Endothelial cell of umbilical vein (primary cell): Measurements from ENCODE around the gene SCLT1. TPM values are rescaled to one million over a fixed set of nuclear protein-coding genes. Genes with fewer than 3 reads are reported as not detected.

Experiments
- BruUV-seq: library from RNA; stranded (reverse); fragments of 400-500 nt; replicated peaks from 2 replicates; lab custom pipeline; 2021; lab: Mats Ljungman, UMichigan
- CTCF ChIA-PET: fragments of 300-600, 350-600 bp; sonication (Branson Sonifier 250); formaldehyde crosslinking; loops from one replicate; lab custom pipeline; 2021; ENCODE audit warnings: antibody characterized with exemption, inconsistent platforms; lab: Charles Lee
- POLR2A ChIA-PET: fragments of 300-600, 350-600 bp; sonication (Branson Sonifier 250); formaldehyde crosslinking; loops from one replicate; lab custom pipeline; 2021; ENCODE audit warnings: antibody characterized with exemption, inconsistent platforms; lab: Charles Lee
- DNase-seq: peaks from one replicate; pipeline ENCODE4 v3.0.0-alpha.2; 2011; ENCODE audit warnings: low read depth, low spot score
- FAIRE-seq: peaks from 2 replicates; lab custom pipeline; 2011; peaks lifted over from hg19 to GRCh38; lab: Jason Lieb, UNC
- H2AFZ ChIP-seq: 2 replicates; pipeline ENCODE4 v1.6.0; 2012; ENCODE audit warnings: low read depth, low read length, control low read depth, inconsistent platforms
- H3K27ac ChIP-seq: 2 replicates; pipeline ENCODE4 v1.5.1; 2011; ENCODE audit warnings: low read depth, mild to moderate bottlenecking, control low read depth, low read length, moderate library complexity; ENCODE audit not compliant: insufficient read depth
- H3K27me3 ChIP-seq, 2 experiments: 2 replicates each; pipeline versions ENCODE4 v1.6.0 to v1.6.1; 2011; ENCODE audit warnings: low read length in 2 of 2, mixed read lengths in 1 of 2; ENCODE audit not compliant: control insufficient read depth in 2 of 2, insufficient read depth in 2 of 2
- H3K36me3 ChIP-seq, 2 experiments: 2 replicates in 1 of 2; 3 replicates in 1 of 2; pipeline ENCODE4 v1.5.1; 2011; ENCODE audit warnings: low read length in 2 of 2, mild to moderate bottlenecking in 1 of 2, moderate library complexity in 1 of 2; ENCODE audit not compliant: control insufficient read depth in 2 of 2, insufficient read depth in 2 of 2; ENCODE audit errors: extremely low read depth in 1 of 2
- H3K4me1 ChIP-seq: 3 replicates; pipeline ENCODE4 v1.5.1; 2011; ENCODE audit warnings: mild to moderate bottlenecking, low read length; ENCODE audit not compliant: control insufficient read depth, insufficient read depth; ENCODE audit errors: extremely low read depth
- H3K4me2 ChIP-seq: 2 replicates; pipeline ENCODE4 v1.6.1; 2011; ENCODE audit warnings: low read length, control low read depth, mixed read lengths; ENCODE audit not compliant: insufficient read depth
- H3K4me3 ChIP-seq, 3 experiments: fragments of 200-600 bp in 1 of 3; sonication (generic), shearing (Covaris generic) in 1 of 3; replicated peaks in 1 of 3; 2 replicates each; pipeline ENCODE4 v1.5.1; 2011 to 2016; ENCODE audit warnings: control low read depth in 3 of 3, low read length in 3 of 3, mild to moderate bottlenecking in 2 of 3, inconsistent platforms in 1 of 3, low read depth in 1 of 3, moderate library complexity in 1 of 3; ENCODE audit not compliant: insufficient read depth in 1 of 3
- H3K79me2 ChIP-seq: 2 replicates; pipeline ENCODE4 v1.6.0; 2012; ENCODE audit warnings: low read length, inconsistent platforms; ENCODE audit not compliant: control insufficient read depth, insufficient read depth
- H3K9ac ChIP-seq: replicated peaks from 2 replicates; pipeline ENCODE3; 2011; ENCODE audit warnings: low read length, control low read depth; ENCODE audit not compliant: insufficient read depth; ENCODE audit errors: extremely low read depth
- H3K9me1 ChIP-seq: replicated peaks from 3 replicates; pipeline ENCODE4 v1.6.0; 2011; ENCODE audit warnings: mild to moderate bottlenecking, low read length; ENCODE audit not compliant: control insufficient read depth, insufficient read depth; ENCODE audit errors: extremely low read depth
- H3K9me3 ChIP-seq: replicated peaks from 2 replicates; pipeline ENCODE4 v1.5.1; 2012; ENCODE audit warnings: low read length, inconsistent platforms; ENCODE audit not compliant: control insufficient read depth, insufficient read depth
- H4K20me1 ChIP-seq: replicated peaks from 2 replicates; pipeline ENCODE3; 2011; ENCODE audit warnings: mild to moderate bottlenecking, low read length; ENCODE audit not compliant: control insufficient read depth, insufficient read depth; ENCODE audit errors: extremely low read depth
- EZH2 ChIP-seq: IDR thresholded peaks from 2 replicates; pipeline ENCODE4 v1.6.1; 2012; ENCODE audit warnings: borderline replicate concordance, low read depth, mild to moderate bottlenecking, moderate library complexity, low read length, inconsistent platforms; ENCODE audit not compliant: severe bottlenecking
- FOS ChIP-seq: IDR thresholded peaks from 2 replicates; pipeline ENCODE4 v1.6.1; 2011; ENCODE audit warnings: mild to moderate bottlenecking, low read length, moderate library complexity, borderline replicate concordance; ENCODE audit not compliant: insufficient read depth
- GATA2 ChIP-seq: IDR thresholded peaks from 2 replicates; pipeline ENCODE4 v1.7.0; 2011; ENCODE audit warnings: low read depth, mild to moderate bottlenecking, moderate library complexity, mixed read lengths, low read length; ENCODE audit not compliant: insufficient read length, insufficient read depth
- JUN ChIP-seq: IDR thresholded peaks from 2 replicates; pipeline ENCODE4 v1.6.1; 2011; ENCODE audit warnings: borderline replicate concordance, low read depth; ENCODE audit not compliant: insufficient read length, insufficient read depth
- MYC ChIP-seq: IDR thresholded peaks from one replicate; pipeline ENCODE4 v1.6.1; 2011; ENCODE audit warnings: mild to moderate bottlenecking, low read depth, low read length
- POLR2A ChIP-seq: IDR thresholded peaks from 2 replicates; pipeline ENCODE4 v1.6.1; 2012; ENCODE audit warnings: low read depth, mild to moderate bottlenecking, control low read depth, low read length
- POLR2AphosphoS5 ChIP-seq: IDR thresholded peaks from 2 replicates; pipeline ENCODE4 v1.6.1; 2012; ENCODE audit warnings: low read depth, mild to moderate bottlenecking, control low read depth, low read length, moderate library complexity; ENCODE audit not compliant: insufficient read depth
- dilution Hi-C: fragments of 300-500 bp; cut with MboI; formaldehyde crosslinking; loops from one replicate; pipeline ENCODE4 v1.15.0; 2019; ENCODE audit warnings: low sequenced_read_pairs; ENCODE audit not compliant: extremely low pct_ligation_motif_present
- intact Hi-C: fragments of 100-400 bp; cut with micrococcal nuclease; formaldehyde crosslinking; loops from one replicate; pipeline ENCODE4 v1.10.0; 2022
- polyA plus RNA-seq, 4 experiments: library from polyadenylated mRNA; depleted of rRNA in 3 of 4; stranded (reverse) in 3 of 4; unstranded in 1 of 4; fragments of >200 nt; gene quantifications; 2 replicates each; pipeline versions ENCODE4 v1.2.1 to v1.2.3, GENCODE V29; 2011 to 2012; ENCODE audit warnings: missing spikeins in 1 of 4
- total RNA-seq: library from RNA; stranded (reverse); gene quantifications from 2 replicates; pipeline ENCODE4 v1.2.3, GENCODE V29; 2021
- TF ChIP-seq, protein P1 (sequence below): IDR thresholded peaks from 2 replicates; pipeline ENCODE4 v1.6.1; 2011; ENCODE audit not compliant: insufficient read depth, insufficient read length
- TF ChIP-seq, protein P2 (sequence below), 2 donors: IDR thresholded peaks; 1 replicate in 1 of 2; 2 replicates in 1 of 2; pipeline ENCODE4 v1.5.1; 2011; ENCODE audit warnings: low read length in 2 of 2, mild to moderate bottlenecking in 2 of 2, moderate library complexity in 2 of 2, control low read depth in 1 of 2, inconsistent platforms in 1 of 2, low read depth in 1 of 2; ENCODE audit not compliant: insufficient read depth in 1 of 2; ENCODE audit errors: extremely low read depth in 1 of 2

SCLT1 gene
- total and polyA plus RNA-seq, 2 donors (not counting 3 experiments of a cell fraction or from before 2014, with no cell fraction given): 3.2 to 14.0 TPM

DNA sequence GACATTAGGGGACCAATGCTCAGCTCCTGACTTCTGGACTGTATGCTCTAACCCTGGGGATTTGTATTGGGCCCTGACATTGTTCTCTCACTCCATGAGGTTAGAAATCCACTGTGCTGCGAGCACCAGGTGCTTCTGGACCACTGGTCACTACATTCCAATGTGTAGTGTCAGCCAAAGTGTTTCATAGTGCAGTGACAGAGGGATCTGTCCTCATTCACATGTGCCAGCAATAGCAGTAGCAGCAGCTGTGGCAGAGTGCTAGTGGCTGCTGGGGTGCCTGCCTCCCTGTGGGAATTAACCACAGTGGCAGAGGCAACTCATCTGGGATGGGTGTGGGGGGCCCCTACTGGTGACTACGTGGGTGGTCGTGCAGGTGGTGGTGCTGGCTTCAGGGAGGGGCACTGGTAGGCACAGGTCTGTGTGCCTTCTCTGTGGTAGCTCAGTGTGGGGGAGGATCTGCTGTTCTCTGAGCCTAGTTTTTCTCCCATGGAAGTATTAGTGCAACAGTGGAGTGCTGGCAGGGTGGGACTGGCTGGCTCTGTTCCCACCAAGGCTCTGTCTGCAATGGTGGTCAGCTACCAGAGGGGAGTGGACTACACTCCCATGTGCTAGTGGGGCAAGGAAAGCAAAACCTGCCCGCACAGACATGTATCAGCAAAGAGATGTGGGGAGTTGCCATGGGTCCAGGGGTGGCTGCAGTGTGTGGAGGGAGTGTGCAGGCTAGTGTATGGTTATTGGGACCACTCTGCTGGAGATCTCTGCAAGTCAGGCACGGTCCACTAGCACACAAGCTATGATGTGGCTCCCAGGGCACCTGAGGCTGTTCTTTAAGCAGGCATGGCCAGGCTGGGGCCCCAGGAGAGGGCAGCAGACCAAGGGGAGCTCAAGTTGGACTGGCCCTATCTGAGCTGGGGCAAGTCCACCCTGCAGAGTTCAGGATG is 78.5 kb downstream of the SCLT1 start:
- Histone ChIP-seq H3K4me1 (no peaks in the 10 kb centered on the region), H2AFZ (no peak overlapping the region), H3K4me2 (no peak overlapping the region), H3K9me3 (no peaks in the 10 kb centered on the region), H3K27ac (no peak overlapping the region), H3K27me3 (no peaks in the 10 kb centered on the region), H4K20me1 (no peaks in the 10 kb centered on the region), H3K9me1 (no peaks in the 10 kb centered on the region), H3K36me3 (no peaks in the 10 kb centered on the region), H3K79me2 (no peaks in the 10 kb centered on the region), H3K9ac (no peak overlapping the region), H3K4me3 (no peak overlapping the region)
- FAIRE-seq (no peak), DNase-seq (no peak)
- POLR2A ChIA-PET: no interaction called here
- dilution Hi-C loops (no loop called here), intact Hi-C loops (no loop called here)
- TF ChIP-seq MYC (no peak), POLR2A (no peak), POLR2AphosphoS5 (no peak), EZH2 (no peak), FOS (no peak), GATA2 (no peak), JUN (no peak)
- TF ChIP-seq, protein P1, sequence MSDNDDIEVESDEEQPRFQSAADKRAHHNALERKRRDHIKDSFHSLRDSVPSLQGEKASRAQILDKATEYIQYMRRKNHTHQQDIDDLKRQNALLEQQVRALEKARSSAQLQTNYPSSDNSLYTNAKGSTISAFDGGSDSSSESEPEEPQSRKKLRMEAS: no peak
- TF ChIP-seq, protein P2, sequence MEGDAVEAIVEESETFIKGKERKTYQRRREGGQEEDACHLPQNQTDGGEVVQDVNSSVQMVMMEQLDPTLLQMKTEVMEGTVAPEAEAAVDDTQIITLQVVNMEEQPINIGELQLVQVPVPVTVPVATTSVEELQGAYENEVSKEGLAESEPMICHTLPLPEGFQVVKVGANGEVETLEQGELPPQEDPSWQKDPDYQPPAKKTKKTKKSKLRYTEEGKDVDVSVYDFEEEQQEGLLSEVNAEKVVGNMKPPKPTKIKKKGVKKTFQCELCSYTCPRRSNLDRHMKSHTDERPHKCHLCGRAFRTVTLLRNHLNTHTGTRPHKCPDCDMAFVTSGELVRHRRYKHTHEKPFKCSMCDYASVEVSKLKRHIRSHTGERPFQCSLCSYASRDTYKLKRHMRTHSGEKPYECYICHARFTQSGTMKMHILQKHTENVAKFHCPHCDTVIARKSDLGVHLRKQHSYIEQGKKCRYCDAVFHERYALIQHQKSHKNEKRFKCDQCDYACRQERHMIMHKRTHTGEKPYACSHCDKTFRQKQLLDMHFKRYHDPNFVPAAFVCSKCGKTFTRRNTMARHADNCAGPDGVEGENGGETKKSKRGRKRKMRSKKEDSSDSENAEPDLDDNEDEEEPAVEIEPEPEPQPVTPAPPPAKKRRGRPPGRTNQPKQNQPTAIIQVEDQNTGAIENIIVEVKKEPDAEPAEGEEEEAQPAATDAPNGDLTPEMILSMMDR (IDR thresholded peaks at IDR 0.05; ENCODE audit: extremely low read depth in 1 of 2, insufficient read depth in 1 of 2, low read depth in 1 of 2, low read length in 2 of 2): no peak
- BruUV-seq: no TSS peak
- CTCF ChIA-PET: no interaction called here
